HFF-Myc (cell line): ENCODE data around the gene PSMB9.
"Not testable (repeated sequence)": the region's sequence is repeated elsewhere in the genome, so short reads cannot be mapped to it uniquely, and the experiment has no call there.

Experiments
- DNase-seq: peaks from one replicate; pipeline ENCODE4 v3.0.0-alpha.2; 2011; ENCODE audit warnings: low read depth; ENCODE audit errors: extremely low read depth
- H3K4me3 ChIP-seq: replicated peaks from 2 replicates; pipeline ENCODE4 v1.5.1; 2011; ENCODE audit warnings: low read depth, mild to moderate bottlenecking, control low read depth, low read length
- TF ChIP-seq, protein P1 (sequence below): IDR thresholded peaks from 2 replicates; pipeline ENCODE4 v1.5.1; 2012; ENCODE audit warnings: mild to moderate bottlenecking, low read depth, low read length, control low read depth; ENCODE audit errors: missing control alignments

The PSMB9 gene

DNA sequence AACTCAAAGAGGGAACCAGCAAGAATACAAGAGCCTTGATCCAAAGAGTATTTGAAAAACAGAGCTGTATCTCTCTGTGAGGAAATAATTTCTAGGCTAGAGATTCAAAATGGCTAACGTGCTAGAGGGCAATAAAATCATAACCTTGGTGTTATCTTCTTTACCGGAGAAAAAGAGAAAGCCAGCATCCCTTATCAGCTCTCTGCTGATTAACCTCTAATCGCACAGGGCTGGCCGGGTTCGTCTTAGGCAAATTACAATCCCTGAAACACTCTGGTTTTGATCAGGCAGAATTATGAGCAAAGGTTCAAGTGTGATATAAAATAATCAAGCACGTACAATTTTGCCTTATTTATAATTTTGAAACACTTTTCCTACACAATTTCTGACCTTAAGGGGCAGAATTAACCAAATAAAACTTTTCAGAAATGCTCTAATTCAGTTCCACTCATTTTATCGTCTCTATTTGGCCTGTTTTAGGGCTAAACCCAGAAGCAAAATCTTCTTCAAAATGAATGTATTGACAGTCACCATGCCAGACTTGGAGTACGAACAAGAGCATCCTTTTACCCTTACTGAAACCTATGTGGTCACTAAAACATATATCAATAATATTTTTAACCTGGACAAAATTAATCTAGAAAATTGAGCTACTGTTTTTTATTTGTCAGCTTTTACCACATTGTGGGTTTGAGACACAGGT, 13.7 kb downstream of the PSMB9 start:
- no peak for DNase-seq
- TF ChIP-seq, protein P1, sequence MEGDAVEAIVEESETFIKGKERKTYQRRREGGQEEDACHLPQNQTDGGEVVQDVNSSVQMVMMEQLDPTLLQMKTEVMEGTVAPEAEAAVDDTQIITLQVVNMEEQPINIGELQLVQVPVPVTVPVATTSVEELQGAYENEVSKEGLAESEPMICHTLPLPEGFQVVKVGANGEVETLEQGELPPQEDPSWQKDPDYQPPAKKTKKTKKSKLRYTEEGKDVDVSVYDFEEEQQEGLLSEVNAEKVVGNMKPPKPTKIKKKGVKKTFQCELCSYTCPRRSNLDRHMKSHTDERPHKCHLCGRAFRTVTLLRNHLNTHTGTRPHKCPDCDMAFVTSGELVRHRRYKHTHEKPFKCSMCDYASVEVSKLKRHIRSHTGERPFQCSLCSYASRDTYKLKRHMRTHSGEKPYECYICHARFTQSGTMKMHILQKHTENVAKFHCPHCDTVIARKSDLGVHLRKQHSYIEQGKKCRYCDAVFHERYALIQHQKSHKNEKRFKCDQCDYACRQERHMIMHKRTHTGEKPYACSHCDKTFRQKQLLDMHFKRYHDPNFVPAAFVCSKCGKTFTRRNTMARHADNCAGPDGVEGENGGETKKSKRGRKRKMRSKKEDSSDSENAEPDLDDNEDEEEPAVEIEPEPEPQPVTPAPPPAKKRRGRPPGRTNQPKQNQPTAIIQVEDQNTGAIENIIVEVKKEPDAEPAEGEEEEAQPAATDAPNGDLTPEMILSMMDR: no peak
- H3K4me3 ChIP-seq: no peak overlapping the region

DNA sequence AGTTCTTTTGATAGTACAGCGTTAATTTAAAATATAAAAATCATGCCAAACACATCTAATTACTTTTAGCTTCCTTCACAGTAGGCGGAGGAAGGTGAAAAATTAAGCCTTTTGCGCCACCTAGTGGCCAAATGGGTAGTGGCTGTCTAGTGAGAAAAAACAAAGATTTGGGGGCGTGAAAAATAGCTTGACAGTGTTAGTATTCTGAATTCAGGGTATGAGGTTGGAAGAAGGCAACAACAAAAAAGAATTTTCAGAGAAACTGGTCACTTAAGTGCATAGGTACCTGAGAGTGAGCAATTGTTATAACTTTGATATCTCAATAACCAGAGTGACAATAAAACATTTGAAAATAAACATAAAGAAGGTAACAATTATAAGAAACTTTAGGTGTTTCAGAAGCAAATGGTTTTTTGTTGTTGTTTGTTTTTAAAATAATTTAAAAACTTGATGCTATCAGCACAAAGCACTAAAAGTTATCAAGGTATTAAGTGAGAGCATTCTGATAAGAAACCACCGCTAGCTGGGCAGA, 14.3 kb downstream of the PSMB9 start:
- TF ChIP-seq, protein P1: peak; percentile 90
- DNase-seq: no peak
- no peak overlapping the region for H3K4me3 ChIP-seq

DNA sequence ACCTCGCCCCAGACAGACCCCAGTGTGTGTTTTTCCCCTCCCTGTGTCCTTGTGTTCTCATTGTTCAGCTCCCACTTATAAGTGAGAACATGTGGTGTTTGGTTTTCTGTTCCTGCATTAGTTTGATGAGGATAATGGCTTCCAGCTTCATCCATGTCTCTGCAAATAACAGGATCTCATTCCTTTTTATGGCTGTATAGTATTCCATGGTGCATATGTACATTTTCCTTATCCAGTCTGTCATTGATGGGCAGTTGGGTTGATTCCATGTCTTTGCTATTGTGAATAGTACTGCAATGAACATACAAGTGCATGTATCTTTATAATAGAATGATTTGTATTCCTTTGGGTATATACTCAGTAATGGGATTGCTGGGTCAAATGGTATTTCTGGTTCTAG, 20.0 kb downstream of the PSMB9 start:
- not testable (repeated sequence) for DNase-seq, H3K4me3 ChIP-seq

DNA sequence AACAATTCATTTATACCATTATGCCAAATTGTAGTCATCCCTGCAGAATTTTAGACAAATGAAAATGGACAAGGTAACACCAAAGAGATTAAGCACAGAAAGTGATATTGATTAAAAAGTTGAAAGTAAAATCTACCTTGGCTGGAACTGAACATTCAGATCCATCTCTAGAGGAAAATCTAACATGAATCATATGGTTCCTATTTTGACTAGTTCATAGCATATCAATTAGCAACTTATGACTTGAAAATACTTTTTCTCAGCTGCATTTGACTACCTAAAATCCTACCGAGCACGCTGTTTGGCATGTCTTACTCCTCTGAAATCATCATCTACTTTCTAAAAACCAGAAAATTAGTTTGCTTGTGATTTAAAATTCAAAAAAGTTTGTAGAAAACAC, 22.6 kb downstream of the PSMB9 start:
- DNase-seq: no peak
- no peak overlapping the region for H3K4me3 ChIP-seq
- TF ChIP-seq, protein P1: no peak

DNA sequence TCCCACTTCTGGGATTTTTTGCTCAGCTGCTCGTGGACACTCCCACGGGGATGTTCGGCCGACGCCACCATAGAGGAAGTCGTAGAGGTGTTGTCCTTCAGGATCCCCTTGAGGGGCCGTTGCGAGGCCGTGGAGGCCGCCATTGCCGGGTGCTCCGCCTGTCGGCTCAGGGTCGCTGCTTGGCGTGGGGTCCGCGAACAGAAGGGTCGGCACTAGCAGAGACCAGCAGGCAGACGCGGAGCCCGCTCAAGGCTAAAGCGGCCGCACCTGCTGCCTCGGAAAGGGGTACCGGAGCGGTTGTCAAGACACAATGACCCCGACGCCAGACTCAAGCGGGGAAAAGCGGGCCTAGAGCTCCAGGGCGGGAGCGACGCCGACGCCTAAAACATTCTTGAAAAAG, 25.7 kb downstream of the PSMB9 start:
- H3K4me3 ChIP-seq: no peak overlapping the region
- TF ChIP-seq, protein P1: no peak
- DNase-seq: no peak

DNA sequence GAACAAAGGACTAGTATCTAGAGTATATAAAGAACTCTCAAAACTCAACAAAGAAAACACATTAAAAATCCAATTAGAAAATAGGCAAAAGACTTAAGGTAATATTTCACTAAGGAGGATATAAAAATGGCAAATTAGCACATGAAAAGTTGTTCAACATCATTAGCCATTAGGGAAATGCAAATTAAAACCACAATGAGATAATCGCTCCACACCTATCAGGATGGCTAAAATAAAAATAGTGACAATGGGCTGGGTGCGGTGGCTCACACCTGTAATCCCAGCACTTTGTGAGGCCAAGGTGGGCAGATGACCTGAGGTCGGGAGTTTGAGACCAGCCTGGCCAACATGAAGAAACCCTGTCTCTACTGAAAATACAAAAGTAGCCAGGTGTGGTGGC, 27.0 kb downstream of the PSMB9 start:
- not testable (repeated sequence) for DNase-seq

DNA sequence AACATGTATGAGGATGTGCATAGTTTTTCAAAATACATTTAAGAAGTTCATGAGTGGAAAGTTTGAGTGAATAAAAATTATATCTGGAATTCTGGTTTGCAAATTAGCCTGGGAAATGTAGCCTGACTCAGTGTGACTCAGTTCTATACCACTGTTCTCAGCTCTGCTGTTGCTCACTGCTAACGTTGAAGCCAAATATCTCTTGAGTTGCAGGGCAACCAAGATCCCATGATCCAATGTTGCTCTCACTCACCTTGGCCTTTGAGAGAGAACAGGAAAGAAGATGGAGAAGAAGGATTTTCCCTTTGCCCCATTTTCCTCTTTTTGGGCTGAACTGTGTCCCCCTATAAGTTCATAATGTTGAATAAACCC, 28.9 kb downstream of the PSMB9 start:
- TF ChIP-seq, protein P1: no peak
- DNase-seq: no peak
- no peak overlapping the region for H3K4me3 ChIP-seq

More for the DNA sequence above, 27.0 kb downstream of the PSMB9 start:
- not testable (repeated sequence) for H3K4me3 ChIP-seq

DNA sequence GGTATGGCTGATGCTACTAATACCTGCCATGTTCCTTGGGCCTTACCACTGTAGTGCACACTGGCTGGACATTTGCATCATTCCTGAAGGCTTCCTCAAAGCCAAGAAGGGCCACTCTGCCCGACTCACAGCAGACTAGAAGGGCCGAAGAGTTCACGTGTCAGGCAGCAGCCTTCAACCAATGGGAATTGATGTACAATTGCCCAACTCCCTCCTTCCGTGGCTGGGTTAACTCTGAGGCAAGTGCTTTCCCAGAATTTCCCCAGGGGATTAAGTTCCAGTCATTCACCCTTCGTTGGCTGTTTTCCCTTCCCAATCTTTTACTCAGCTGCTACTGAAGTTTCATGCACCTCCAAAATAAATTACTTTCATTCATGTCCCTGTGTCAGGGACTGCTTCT, 29.8 kb downstream of the PSMB9 start:
- no peak for DNase-seq
- TF ChIP-seq, protein P1: no peak
- no peak overlapping the region for H3K4me3 ChIP-seq
